ENCODE measurements around the gene TYW5.
A peak's percentile ranks its signal among the peaks of the same experiment; 100 is the strongest.

TYW5 gene

GRCh38 chr2:199973703-199974102 is 18.4 kb upstream of the TYW5 start:
- peak in 1 of 14 donors; percentile 6 for DNase-seq

GRCh38 chr2:199972088-199972626 is 16.9 kb upstream of the TYW5 start:
- no peak for DNase-seq

- DNase-seq, result no peak
Observed at GRCh38 chr2:199968126-199968525, 12.8 kb upstream of the TYW5 start.

GRCh38 chr2:199966976-199967375 is 11.7 kb upstream of the TYW5 start:
- no peak for DNase-seq

- DNase-seq, result no peak
Observed at GRCh38 chr2:199966405-199966804, 11.1 kb upstream of the TYW5 start.

GRCh38 chr2:199962203-199962602 is 6.9 kb upstream of the TYW5 start:
- DNase-seq, result no peak

GRCh38 chr2:199958014-199958413 is 2.7 kb upstream of the TYW5 start:
- no peak for DNase-seq

GRCh38 chr2:199956062-199956380 is 730 bp upstream of the TYW5 start:
- no peak for DNase-seq

GRCh38 chr2:199955007-199955338 is 318 bp downstream of the TYW5 start:
- no peak for DNase-seq

GRCh38 chr2:199951023-199951422 is 4.3 kb downstream of the TYW5 start:
- no peak for DNase-seq

GRCh38 chr2:199950396-199950795 is 4.9 kb downstream of the TYW5 start:
- no peak for DNase-seq

GRCh38 chr2:199946836-199947235 is 8.5 kb downstream of the TYW5 start:
- no peak for DNase-seq

- no peak for DNase-seq
Observed at GRCh38 chr2:199946196-199946595, 9.1 kb downstream of the TYW5 start.

GRCh38 chr2:199943373-199943772 is 11.9 kb downstream of the TYW5 start:
- DNase-seq, result no peak

- DNase-seq, result no peak
Observed at GRCh38 chr2:199940373-199940772, 14.9 kb downstream of the TYW5 start.

GRCh38 chr2:199936554-199936953 is 18.7 kb downstream of the TYW5 start:
- DNase-seq, result no peak

GRCh38 chr2:199933466-199933865 is 21.8 kb downstream of the TYW5 start:
- DNase-seq, result no peak

- peak in 13 of 14 donors; percentile 15 to 83 (median 67) for DNase-seq
Observed at GRCh38 chr2:199932312-199932855, 22.9 kb downstream of the TYW5 start.

GRCh38 chr2:199929262-199929661 is 26.0 kb downstream of the TYW5 start:
- no peak for DNase-seq

- DNase-seq, result no peak
Observed at GRCh38 chr2:199928626-199929025, 26.7 kb downstream of the TYW5 start.

GRCh38 chr2:199928226-199928625 is 27.1 kb downstream of the TYW5 start:
- DNase-seq, result no peak

- no peak for DNase-seq
Observed at GRCh38 chr2:199926806-199927205, 28.5 kb downstream of the TYW5 start.

- DNase-seq, result no peak
Observed at GRCh38 chr2:199923924-199924323, 31.4 kb downstream of the TYW5 start.

GRCh38 chr2:199922856-199923255 is 32.4 kb downstream of the TYW5 start:
- peak in 2 of 14 donors; percentile 8 for DNase-seq

GRCh38 chr2:199916980-199917379 is 38.3 kb downstream of the TYW5 start:
- DNase-seq, result no peak
